HG03039 (cell line): Measurements from ENCODE around the gene PPP1CA.
"Not testable (repeated sequence)": the region's sequence is repeated elsewhere in the genome, so short reads cannot be mapped to it uniquely, and the experiment has no call there.

Source experiments
- ATAC-seq: cut with Tn5 transposase; IDR thresholded peaks from one replicate; pipeline ENCODE4 v1.9.1; 2021; ENCODE audit warnings: mild to moderate bottlenecking, moderate library complexity; ENCODE audit not compliant: unreplicated experiment

The PPP1CA gene

DNA sequence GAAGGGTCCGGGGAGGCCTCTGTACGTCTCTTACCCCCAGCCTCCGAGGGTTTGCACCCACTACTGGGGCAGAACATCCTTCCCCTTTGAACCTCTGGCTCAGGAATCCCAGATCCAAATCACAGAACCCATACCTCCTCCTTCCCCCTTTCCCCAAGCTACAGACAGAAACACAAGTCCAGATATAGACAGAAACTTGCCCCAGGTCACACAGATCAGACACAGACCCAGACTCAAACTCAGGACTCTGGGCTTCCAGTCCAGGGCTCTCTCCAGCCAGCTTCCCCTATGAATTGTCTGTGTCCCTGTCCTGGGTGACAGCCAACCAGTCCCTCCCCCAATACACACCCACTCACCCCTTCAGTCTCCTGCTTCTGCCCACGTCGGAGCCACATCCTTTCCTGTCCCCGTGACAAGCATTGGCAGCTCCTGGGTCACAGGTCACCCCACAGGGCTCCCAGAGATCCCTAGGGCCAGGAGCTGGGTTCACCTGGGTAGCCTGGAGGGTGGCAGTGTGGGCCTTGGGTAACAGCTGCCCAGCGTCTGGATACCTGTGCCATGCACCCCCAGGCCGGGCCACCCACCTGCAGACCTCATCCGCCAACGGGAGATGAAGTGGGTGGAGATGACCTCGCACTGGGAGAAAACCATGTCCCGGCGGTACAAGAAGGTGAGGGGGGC is 3.0 kb upstream of the PPP1CA start:
- ATAC-seq = no peak

DNA sequence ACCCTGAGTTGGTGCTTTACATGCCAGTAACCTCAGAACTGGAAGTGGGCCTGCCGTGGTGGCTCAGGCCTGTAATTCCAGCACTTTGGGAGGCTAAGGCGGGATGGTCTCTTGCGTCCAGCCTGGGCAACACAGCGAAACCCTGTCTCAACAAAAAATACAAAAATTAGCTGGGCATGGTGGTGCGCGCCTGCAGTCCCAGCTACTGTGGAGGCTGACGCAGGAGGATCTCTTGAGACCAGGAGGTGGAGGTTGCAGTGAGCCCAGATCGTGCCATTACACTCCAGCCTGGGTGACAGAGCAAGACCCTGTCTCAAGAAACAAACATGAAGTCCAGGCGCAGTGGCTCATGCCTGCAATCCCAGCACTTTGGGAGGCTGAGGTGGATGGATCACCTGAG is 1.4 kb upstream of the PPP1CA start:
- not testable (repeated sequence) for ATAC-seq

DNA sequence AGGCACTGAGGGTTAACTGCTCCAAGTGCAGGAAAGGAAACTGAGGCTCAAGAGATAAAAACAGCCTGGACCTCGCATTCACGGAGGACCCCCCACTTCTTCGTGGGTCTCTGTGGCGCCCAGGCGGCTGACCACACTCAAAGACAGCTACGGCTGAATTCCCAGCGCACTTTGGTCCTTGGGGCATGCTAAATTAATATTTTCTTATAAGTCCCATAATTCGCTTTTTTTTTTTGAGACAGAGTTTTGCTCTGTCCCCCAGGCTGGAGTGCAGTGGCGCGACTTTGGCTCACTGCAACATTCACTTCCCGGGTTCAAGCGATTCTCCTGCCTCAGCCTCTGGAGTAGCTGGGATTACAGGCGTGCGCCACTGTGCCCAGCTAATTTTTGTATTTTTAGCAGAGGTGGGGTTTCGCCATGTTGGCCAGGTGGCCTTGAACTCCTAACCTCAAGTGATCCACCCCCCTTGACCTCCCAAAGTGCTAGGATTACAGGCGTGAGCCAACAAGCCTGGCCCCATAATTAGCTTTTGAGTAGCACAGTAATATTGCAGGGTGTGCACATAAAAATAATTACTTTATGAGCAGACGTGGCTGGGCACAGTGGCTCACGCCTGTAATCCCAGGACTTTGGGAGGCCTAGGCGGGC is 658 bp upstream of the PPP1CA start:
- not testable (repeated sequence) for ATAC-seq

DNA sequence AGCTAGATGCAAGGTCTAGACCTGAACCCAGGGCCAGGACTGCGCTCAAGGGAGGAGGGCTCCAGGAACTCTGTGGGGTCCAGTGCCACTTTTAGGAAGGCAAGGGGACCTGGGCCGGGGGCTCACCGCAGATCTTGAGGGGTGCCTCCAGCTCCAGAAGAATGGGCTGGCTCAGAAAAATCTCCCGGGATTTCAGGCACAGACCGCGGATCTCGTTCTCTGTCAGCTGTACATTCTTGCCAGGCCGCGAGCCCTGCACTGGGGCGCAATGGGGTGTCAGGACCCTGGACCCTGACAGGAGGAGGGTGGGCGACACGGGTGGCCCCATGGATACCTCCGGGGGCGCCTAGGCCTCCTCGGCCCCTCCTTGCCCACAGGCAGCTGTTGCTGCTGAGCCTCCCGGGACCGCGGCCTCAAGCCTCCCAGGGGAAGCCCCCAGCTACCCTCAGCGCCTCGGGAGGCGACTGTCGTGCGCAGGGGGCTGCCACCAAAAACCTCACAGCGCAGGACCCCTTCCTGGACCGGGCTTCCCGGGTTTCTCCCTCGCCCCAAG is 640 bp downstream of the PPP1CA start:
- ATAC-seq = peak; percentile 7

DNA sequence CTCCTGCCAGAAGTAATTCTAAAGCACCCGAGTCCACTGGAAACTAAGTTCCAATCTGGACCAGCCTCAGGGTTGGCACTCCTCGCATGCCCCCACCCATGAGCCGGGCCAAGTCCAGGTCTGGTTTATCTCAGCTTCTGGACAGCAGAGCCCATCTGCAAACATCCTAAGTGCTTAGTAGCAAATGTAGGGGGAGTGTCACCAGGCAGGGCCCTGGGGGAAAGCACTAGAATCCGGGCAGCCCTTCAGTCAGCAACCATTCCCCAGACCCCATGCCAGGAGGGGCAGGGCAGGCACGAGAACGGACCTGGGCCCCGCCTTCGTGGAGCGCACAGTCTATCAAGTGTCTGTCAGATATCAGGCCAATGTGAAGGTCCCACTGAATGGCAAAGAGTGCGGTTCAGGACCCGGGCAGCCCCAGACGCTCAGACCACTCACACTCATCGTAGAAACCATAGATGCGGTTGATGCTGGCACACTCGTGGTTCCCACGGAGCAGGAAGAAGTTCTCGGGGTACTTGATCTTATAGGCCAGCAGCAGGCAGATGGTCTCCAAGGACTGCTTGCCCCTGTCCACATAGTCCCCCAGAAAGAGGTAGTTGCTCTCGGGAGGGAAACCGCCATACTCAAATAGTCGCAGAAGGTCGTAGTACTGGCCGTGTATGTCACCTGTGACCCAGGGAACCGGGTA is 1.3 kb downstream of the PPP1CA start:
- no peak for ATAC-seq

DNA sequence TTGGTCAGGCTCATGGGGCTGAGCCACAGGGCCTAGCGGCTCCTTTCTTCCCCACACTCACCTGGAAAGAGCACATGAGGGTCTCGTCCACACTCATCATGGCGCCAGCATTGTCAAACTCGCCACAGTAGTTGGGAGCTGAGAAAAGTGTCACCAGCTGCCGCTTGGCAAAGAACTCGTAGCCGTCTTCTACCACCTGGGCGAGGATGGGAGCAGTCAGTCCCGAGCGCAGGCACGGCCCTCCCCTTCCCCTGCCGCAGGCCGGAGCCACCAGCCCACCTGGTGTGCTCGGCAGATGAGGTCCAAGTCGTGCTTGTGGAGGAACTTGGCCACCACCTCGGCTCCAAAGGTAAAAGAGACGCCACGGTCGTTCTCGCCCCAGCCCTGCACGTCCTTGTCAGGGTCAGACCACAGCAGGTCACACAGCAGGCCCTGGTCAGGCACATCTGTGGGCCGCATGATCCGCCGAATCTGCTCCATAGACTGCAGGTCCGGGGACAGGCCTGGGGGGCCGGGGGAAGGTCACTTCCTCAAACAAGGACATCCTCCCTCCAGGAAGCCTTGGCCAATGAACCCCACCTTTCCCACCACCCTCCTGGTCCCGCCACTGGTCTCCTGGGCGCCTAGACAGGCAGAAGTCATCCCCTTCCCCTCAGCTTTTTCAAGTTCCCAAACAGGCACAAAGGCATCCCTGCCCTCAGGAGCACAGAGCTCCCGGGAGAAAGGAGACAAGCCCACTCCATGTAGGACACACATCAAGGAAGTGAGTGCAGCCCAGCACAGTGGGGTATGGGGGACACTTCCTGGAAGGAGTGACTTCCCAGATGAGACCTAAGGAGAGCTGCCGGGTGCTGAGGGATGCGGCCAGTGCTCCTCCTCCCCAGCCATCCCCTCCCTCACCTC is 2.7 kb downstream of the PPP1CA start:
- no peak for ATAC-seq

DNA sequence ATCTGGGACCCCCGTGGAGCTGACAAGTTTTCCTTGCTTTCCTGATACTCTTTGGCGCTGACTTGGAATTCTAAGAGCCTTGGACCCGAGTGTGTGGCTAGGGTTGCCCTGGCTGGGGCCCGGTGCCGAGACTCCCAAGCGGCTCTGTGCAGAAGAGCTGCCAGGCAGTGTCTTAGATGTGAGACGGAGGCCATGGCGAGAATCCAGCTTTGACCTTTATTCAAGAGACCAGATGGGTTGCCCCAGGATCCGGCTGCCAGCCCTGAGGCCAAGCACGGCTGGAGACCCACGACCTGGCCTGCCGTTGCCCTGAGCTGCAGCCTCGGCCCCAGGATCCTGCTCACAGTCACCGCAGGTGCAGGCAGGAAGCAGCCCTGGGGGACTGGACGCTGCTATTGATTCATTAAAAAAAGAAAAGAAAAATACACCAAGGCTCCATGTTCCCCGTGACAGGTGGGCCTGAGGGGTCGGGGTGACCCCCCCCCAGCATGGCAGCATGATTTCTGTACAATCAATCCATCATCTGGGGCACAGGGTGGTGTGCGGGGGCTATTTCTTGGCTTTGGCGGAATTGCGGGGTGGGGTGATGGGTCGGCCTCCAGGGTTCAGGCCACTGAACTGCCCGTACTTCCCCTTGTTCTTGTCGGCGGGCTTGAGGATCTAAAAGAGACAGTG is 3.5 kb downstream of the PPP1CA start:
- no peak for ATAC-seq

DNA sequence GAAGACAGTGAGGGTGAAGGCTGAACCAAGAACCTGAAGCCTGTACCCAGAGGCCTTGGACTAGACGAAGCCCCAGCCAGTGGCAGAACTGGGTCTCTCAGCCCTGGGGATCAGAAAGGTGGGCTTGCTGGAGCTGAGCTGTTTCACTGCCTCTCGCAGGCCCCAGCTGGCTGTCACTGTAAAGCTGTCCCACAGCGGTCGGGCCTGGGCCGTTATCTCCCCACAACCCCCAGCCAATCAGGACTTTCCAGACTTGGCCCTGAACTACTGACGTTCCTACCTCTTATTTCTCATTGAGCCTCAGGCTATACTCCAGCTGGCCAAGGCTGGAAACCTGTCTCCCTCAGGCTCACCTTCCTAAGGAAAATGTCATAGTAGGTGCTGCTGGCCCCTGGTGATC is 4.1 kb downstream of the PPP1CA start:
- no peak for ATAC-seq

DNA sequence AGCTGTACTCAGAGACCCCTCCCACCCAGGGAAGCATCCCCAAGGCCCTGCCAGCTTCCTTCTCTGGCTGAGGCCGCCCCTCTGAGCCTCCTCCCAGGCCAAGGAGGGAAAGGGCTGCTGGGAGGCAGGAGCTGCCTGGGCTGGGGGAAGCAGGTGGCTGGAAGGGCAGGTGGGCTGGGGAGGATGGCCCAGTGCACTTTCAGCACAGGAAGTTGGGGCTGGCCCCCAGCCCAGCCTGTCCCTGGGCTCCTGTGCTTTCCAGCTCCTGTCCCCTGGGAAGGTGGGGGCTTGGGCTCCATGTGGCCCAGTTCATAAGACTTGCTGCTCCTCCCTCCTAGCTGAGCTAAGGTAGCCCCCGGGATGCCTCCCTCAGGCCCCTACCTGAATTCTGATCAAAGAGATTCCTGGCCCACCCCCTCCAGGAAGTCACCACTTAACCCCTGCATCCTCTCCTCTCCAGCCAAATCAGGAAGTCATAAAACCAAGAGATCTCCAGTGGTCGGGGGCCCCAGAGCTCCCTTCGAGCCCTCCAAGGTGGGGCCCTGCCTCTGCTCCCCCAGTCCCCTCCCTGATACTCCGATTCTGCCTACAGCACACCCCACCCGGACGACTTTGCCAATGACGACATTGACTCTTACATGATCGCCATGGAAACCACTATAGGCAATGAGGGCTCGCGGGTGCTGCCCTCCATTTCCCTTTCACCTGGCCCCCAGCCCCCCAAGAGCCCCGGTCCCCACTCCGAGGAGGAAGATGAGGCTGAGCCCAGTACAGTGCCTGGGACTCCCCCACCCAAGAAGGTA is 4.9 kb downstream of the PPP1CA start:
- ATAC-seq = no peak

DNA sequence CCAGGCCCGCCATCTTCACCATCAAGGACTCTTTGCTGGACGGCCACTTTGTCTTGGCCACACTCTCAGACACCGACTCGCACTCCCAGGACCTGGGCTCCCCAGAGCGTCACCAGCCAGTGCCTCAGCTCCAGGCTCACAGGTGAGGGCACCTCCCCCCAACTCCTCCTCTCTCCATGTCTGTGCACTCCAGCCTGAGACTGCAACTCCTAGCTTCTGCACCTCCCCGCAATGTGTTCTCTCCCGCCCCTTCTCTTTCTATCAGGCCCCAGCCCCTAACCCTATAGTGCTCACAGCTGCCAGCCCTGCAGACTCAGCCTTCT is 5.4 kb downstream of the PPP1CA start:
- ATAC-seq = no peak

DNA sequence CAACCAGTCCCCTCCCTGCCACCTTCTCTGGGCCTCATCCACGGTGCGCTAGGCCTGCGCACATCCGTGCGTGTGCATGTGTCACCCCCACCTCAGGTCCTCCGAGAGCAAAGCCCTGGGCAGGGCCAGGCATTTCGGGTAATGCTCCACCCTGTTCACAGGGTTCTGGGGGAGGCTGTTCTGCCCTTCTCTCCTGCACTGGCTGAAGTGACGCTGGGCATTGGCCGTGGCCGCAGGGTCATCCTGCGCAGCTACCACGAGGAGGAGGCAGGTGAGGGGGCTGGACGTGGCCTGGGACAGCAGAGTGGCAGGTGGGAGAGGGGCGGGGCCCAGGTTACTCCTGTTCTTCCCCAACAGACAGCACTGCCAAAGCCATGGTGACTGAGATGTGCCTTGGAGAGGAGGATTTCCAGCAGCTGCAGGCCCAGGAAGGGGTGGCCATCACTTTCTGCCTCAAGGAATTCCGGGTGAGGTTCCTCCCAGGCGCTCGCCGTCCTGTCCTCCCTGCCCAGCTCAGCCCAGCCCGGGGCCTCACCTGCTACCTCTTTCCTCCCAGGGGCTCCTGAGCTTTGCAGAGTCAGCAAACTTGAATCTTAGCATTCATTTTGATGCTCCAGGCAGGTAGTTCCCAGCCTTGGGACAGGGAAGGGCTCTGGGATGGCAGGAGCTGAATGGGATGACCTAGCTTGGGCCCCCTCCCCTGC is 6.0 kb downstream of the PPP1CA start:
- ATAC-seq = no peak

DNA sequence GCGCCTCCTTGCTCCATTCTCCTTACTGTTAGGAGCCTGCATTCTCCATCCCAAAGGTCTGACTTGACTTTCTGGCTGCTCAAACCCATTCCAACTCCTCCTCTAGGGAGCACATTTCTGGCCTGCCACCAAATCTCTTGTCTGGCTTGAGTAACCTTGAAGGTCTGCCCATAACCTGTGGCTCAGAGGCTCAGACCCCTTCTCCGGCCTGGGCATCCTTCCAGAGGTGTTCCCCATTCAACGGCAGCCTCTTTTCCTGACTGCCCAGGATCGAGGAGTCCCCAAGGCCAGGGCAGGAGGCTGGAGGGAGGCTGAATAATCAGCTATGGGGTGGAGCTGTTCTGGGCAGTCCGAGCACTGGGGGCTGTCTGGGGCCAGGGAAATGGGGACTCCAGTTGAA is 7.7 kb downstream of the PPP1CA start:
- ATAC-seq = no peak

DNA sequence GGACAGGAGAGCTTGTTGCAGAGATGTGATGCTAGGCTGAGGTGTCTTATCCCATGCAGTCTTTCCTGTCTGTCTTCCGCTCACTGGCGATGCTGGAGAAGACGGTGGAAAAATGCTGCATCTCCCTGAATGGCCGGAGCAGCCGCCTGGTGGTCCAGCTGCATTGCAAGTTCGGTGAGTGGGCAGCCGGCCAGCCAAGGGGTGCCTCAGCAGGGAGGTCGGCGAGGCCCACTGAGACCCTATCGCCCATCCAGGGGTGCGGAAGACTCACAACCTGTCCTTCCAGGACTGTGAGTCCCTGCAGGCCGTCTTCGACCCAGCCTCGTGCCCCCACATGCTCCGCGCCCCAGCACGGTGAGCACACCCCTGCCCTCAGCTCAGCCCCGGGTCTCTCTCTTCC is 8.2 kb downstream of the PPP1CA start:
- no peak for ATAC-seq

DNA sequence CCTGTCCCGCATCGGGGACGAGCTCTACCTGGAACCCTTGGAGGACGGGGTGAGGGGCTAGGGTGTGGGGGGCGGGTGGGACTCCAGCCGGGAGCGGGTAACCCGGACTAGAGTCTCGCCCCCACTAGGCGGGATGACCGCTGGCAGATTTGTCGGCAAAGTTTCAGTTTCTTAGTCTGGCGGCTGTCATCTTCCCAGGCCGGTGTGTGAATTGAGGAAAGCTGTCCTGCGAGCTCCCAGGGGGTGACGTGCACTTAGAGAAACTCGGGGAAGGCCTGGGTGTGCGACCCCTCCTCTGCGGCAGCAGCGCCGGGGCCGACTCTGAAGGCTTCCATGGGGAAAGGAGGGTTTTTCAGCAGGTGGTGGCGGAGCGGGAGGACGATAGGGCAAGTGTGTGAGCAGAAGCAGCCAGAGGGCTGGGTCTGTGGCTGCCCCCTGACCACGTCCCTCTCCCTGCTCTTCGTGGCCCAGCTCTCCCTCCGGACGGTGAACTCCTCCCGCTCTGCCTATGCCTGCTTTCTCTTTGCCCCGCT is 9.4 kb downstream of the PPP1CA start:
- no peak for ATAC-seq

DNA sequence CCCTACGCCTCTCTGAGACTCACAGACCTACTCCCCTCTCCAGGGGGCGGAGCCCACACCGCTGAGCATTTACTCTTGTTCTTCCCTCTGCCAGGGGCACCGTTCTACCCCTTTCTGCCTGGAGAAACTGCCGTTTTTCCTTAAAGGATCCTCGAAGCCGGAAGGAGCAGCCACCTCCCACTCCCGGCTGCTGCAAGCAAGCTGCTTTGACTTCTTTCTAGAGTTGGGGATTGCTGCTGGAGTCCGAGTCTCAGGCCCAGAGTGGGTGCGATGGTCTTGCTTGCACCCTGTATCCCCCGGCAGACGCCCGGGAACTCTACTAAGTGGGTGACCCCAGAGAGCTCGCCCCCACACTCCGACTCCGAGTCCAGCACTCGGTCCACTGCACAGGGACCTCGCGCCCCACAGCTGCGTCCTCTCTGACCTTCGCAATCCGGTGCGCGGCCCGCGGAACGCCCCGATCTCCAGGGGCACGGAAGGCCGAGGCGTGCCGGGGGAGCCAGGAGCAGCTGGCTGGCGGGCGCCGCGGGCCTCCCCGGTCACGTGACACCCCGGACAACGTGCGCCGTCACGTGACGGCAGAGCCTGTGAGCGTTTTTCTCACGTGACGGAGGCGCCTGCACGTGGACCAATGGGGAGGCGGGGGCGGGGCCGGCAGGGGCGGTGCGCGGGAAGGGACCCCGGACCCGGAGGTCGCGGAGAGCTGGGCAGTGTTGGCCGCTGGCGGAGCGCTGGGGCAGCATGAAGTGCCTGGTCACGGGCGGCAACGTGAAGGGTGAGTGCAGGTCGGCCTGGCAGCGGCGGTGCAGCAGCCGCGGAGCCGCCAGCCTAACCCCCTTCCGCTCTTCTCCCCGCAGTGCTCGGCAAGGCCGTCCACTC is 10.1 kb downstream of the PPP1CA start, which contains the start of gene RAD9A:
Gene RAD9A, plus strand, starts transcription at position 683 of the 879 bp plus-strand sequence. Its CDS starts 59 bp downstream, at position 742.
- ATAC-seq = peak; percentile 61

DNA sequence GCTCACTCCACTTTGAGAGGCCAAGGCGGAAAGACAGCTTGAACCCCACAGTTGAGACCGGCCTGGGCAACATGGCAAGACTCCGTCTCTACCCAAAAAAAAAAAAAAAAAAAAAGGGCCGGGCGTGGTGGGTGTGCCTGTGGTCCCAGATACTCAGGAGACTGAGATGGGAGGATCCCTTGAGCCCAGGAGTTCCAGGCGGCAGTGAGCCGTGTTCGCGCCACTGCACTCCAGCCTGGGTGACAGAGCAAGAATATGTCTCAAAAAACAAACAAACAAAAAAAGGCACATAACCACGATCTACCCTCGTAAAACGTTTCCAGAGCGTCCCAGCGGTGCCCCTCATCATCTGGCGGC is 10.7 kb downstream of the PPP1CA start:
- no peak for ATAC-seq

DNA sequence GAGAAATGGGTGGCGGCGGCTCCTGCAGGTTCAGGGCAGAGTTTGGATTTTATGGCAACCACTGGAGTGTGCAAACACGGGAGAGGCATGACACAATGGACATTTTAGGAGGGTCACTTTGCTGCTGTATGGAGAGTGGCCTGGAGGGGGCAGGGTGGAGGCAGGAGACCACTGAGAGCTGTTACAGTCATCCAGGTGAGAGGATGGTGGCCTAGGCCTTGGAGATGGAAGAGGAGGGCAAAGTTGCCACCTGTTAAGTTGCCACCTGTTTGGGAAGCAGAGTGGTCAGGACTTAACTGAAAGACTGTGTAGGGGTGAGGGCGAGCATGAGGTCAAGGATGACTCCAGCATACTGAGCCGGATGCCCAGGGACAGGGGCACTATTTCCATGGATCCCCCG is 12.2 kb downstream of the PPP1CA start:
- no peak for ATAC-seq

DNA sequence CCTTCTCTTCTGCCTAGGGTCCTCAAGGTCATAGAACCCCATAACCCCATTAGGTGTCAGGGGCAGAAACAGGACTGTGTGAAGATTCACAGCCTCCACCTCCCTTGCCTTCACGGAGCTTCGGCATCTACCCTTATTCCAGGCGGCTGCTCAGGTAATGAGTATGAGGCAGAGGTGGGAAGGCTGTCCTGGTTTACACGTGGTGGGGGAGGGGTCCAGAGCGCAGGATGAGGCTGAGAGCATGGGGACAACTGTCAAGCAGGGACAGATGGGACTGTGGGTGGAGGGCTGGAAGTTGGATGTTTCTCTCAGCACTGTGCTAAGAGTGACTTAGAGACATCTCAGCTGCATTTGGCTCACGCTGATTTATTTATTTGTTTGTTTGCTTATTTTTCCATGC is 14.1 kb downstream of the PPP1CA start:
- no peak for ATAC-seq
